A549 (cell line): ENCODE measurements around the gene HMMR.
A peak's percentile ranks its signal among the peaks of the same experiment; 100 is the strongest.

ENCODE experiments used
- CHD2 ChIP-seq: fragments of 150-350 bp; IDR thresholded peaks from 2 replicates; pipeline ENCODE4 v1.6.1; 2014; ENCODE audit warnings: low read length; ENCODE audit not compliant: partially characterized antibody
- CTCF ChIP-seq: fragments of >200 bp; sonication (Bioruptor Twin); formaldehyde crosslinking; IDR thresholded peaks from 3 replicates; pipeline ENCODE4 v1.5.1; 2016
- EHMT2 ChIP-seq: fragments of 200-600 bp; sonication (generic); IDR thresholded peaks from 2 replicates; pipeline ENCODE4 v1.6.1; 2016; ENCODE audit warnings: antibody characterized with exemption, low read depth, mild to moderate bottlenecking, moderate library complexity
- EP300 ChIP-seq, 2 experiments: fragments of >200 bp; sonication (Bioruptor Twin); formaldehyde crosslinking; IDR thresholded peaks; 2 replicates in 1 of 2; 3 replicates in 1 of 2; pipeline ENCODE4 v1.6.1; 2016 to 2017
- ESRRA ChIP-seq: fragments of 150-350 bp; IDR thresholded peaks from 2 replicates; pipeline ENCODE4 v1.6.1; 2014; ENCODE audit warnings: mild to moderate bottlenecking, low read length, borderline replicate concordance
- GATA3 ChIP-seq: IDR thresholded peaks from 2 replicates; pipeline ENCODE4 v1.6.1; 2012; ENCODE audit warnings: borderline replicate concordance
- HOXA7 ChIP-seq: fragments of 250-450 bp; sonication (Bioruptor Pico); IDR thresholded peaks from 2 replicates; pipeline ENCODE4 v1.5.0; 2020; ENCODE audit warnings: mild to moderate bottlenecking, moderate library complexity
- KDM1A ChIP-seq: fragments of 200-600 bp; sonication (generic); IDR thresholded peaks from 2 replicates; pipeline ENCODE4 v1.6.1; 2016; ENCODE audit warnings: low read depth, mild to moderate bottlenecking
- MAX ChIP-seq: IDR thresholded peaks from 2 replicates; pipeline ENCODE4 v1.6.1; 2012
- MYC ChIP-seq: IDR thresholded peaks from 2 replicates; pipeline ENCODE4 v1.6.1; 2012; ENCODE audit warnings: mild to moderate bottlenecking, inconsistent platforms, low read length, improper control_type of control experiment, borderline replicate concordance
- PHF8 ChIP-seq: fragments of 200-600 bp; sonication (generic); IDR thresholded peaks from 2 replicates; pipeline ENCODE4 v1.6.1; 2016; ENCODE audit warnings: low read depth, mild to moderate bottlenecking, antibody characterized with exemption, moderate library complexity, borderline replicate concordance
- RAD21 ChIP-seq, 2 experiments: fragments of >200 bp in 1 of 2; sonication (Bioruptor Twin) in 1 of 2; formaldehyde crosslinking in 1 of 2; IDR thresholded peaks in 1 of 2; conservative IDR thresholded peaks in 1 of 2; 2 replicates in 1 of 2; 3 replicates in 1 of 2; pipeline ENCODE4 v1.6.1; 2012 to 2018; ENCODE audit warnings: inconsistent platforms in 1 of 2
- SMC3 ChIP-seq: fragments of >200 bp; sonication (Bioruptor Twin); formaldehyde crosslinking; IDR thresholded peaks from 3 replicates; pipeline ENCODE4 v1.6.1; 2018; ENCODE audit warnings: inconsistent platforms
- USF2 ChIP-seq: fragments of 450-650 bp; IDR thresholded peaks from 2 replicates; pipeline ENCODE4 v1.6.1; 2014; ENCODE audit warnings: antibody characterized with exemption

- TF ChIP-seq PHF8 (no peak), CTCF (0 out of 3 replicates have a peak, but pooled peaks have one; percentile 3), ESRRA (no peak), EHMT2 (no peak), KDM1A (no peak), USF2 (no peak), MYC (no peak), GATA3 (no peak), HOXA7 (no peak), RAD21 (conservative IDR thresholded peaks at IDR 0.05 in 1 of 2, IDR thresholded peaks at IDR 0.05 in 1 of 2) (no peak), SMC3 (no peak), EP300 (IDR thresholded peaks at IDR 0.05) (no peak), MAX (no peak), CHD2 (no peak)
Observed at GRCh38 chr5:163506095-163506457, 45.6 kb downstream of the HMMR start.
